NCI-H82 (cell line): ENCODE results near the gene COMTD1.

Experiments used
- DNase-seq: peaks from one replicate; lab custom pipeline; 2025; lab: John Stamatoyannopoulos, UW

COMTD1 gene

DNA sequence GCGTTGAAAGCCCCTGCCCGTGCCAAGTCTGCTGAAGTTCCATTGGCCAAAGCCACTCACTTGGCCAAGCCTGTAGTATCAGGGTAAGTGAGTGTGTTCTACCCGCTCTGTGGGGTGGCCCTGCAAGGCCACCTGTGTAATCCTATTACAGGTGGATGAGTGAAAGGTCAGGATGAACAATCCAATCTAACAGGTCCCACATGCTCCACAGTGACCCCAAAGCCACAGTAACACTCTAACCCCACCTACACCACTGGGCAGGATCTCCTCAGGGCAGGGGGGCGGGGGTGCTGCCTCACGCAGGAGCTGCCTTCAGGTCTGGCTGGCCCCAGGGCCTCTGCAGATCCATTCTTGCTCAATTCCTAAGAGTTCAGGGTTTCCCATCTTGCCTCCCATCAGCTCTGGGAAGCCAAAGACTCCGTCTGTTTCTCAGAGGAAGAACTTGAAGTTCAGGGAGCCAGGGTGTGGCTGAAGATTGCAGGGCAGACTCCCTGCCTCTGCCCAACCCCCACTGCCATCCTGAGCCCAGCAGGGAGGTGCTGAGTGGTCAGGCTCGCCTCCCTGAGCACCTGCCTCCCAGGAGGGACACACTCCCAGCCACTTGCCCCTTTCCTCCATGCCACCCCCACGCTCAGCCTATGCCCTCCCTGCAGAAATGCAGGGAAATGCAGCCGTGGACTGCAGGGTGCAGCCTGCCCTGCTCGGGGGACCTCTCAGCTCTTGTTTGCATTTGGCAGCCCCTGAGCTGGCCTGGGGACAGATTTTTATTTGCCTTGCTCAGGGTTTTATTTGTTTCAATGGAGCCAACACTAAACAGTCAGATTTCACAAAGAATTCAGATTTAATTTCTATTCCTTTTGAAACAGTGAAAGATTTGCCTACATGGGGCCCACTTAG is 9.8 kb upstream of the COMTD1 start:
- no peak for DNase-seq

- DNase-seq = no peak
Observed at GRCh38 chr10:75244487-75245353, 9.0 kb upstream of the COMTD1 start.

DNA sequence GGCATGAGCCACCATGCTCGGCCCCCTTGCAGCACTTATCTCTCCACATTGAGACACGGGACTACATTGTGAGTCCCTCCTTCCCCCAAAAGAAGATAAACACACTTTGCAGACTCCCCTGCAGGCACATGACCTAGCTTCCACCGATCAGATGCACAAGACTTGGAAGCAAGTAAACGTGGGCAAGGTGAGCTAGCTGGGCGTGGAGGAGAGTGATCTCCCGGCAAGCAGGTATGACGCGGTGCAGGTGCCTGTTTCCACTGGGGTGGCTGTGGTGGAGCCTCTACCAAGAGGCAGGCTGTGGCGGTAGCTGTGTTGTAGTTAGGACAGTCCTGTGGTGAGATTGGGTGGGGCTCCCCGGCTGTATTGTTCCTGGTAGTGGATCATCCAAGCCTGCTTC is 7.7 kb upstream of the COMTD1 start:
- no peak for DNase-seq

GRCh38 chr10:75240329-75241076 is 4.7 kb upstream of the COMTD1 start:
- no peak for DNase-seq

DNA sequence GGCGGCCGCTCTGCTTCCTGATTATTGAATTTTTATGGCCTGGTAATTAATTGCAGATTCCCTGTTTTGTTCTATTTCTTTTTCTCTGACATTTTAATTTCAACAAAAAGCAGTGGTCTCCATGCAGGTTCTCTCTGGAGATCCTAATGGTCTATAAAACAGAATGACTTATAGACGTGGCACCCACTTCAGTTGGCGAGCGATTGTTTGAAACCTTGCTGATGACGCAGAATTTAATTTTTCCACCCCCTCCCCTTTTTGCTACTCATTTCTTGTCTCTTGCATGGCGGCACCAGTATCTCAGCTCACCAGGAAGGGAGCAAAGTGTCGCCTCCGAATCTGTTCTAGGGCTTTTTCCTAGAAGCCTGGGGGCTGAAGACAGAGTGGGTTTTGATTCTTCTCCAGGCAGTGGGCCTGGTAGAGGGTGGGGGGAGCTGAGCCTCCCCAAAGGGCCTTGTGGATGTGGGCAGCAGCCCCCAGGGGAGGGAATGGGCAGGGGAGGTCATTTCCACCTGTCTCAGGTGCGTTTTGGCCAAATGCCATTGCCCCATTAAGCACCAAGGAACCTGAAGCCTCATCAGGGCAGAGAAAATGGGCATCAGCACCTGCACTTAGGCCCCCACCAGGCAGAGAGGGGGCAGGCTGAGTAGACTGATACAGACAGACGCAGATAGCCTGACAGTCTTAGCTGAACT is 3.5 kb upstream of the COMTD1 start:
- no peak for DNase-seq

DNA sequence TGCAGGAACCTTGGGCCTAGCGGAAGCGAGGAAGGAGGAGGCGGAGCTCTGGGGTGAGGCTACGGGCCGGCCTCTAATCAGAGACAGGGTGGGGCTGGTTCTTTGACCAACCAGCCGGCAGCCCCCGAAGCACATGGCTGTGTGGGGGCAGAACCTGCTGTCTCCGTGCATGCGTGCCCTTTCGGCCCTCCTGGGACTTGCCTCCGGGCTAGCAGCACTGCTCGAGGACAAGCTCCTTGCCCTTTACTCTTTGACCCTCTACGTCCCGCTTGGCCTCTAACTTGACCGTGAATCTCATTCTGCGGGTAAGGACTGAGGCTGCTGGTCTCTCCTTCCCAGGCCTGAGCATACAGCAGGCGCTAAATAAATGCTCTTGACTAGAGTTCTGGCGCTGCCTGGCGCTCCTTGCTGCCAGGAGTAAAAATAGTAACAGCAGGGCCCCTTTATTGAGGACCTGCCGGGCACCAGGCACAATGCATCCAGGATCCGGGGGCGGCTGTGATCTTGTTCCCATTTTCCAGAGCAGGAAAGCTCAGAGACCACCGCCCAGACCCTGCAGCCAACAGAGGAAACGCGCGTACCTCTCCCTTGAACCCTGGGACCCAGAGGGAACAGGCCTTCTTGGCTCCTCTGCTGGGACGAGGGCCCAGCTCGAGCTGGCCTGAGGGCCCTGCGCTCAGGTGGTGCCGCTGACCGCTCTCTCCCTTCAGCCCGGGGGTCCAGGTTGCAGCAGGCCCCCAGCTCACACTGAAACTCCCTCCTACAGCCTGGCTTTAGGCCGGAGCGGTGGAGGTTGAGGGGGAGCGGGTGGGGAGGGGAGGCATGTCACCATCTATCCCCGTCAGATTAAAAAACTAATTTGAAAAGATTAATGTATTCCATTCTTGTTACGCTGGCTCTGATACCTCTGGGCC is 2.7 kb upstream of the COMTD1 start:
- DNase-seq = peak; percentile 55

- DNase-seq = no peak
Observed at GRCh38 chr10:75236178-75236825, 545 bp upstream of the COMTD1 start.

DNA sequence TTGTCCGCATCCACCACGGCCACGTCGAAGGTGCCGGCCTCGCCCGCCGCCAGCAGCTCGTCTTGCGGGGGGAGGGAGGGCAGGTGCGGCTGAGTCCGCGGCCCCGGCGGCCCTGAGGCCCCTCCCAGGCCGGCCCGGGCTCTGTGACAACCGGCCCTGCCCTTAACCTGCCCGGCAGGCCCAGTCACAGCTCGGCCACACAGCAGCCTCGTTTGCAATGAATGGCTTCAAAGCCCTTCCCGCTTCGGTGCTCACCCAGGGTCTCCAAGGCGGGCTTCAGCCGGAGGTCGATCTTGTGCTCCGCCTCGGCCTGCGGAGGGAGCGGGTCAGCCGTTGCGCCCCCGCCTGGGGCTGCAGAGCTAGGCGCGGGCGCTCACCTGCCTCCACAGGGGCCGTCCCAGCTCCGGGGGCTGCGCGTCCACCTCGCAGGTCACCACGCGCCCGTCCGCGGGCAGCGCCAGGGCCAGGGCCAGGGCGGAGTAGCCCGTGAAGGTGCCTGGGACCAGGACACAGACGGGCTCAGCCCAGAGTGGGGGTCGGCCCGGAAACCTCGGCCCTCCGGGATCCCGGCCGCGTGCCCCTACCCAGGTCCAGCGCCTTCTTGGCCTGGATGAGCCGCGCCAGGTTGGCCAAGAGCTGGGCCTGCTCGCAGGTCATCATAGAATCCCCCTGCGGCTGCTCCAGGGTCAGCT is 928 bp downstream of the COMTD1 start:
- DNase-seq = peak; percentile 63

- peak; percentile 94 for DNase-seq
Observed at GRCh38 chr10:75234017-75234682, 1.6 kb downstream of the COMTD1 start.

DNA sequence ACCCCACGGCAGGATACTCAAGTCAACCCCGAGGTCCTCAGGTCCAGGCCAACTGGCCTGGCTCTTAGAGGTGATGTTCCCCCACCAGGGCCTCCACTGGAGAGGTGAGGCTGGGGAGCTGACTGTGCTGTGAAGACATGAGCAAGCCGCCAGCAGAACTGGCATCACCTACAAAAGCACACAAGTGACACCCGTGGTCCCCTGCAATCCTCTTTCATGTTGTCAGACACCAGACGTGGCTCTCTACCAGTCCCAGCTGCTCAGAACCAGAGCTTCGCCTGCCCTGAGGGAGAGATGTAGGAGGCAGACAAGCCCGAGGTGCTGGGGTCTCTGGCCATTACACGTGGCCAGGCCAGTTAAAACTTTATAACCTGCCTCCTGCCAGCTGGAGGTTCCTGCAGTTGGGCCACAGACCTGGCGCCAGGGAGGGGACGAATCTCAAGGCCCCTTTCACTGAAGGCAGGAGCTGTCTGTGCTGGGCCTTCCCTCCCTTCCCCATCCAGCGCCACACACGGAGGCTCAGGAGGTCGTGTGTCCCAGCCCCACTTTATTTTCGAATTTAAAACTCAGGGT is 2.2 kb downstream of the COMTD1 start:
- DNase-seq = peak; percentile 74

- no peak for DNase-seq
Observed at GRCh38 chr10:75231672-75232581, 3.8 kb downstream of the COMTD1 start.

DNA sequence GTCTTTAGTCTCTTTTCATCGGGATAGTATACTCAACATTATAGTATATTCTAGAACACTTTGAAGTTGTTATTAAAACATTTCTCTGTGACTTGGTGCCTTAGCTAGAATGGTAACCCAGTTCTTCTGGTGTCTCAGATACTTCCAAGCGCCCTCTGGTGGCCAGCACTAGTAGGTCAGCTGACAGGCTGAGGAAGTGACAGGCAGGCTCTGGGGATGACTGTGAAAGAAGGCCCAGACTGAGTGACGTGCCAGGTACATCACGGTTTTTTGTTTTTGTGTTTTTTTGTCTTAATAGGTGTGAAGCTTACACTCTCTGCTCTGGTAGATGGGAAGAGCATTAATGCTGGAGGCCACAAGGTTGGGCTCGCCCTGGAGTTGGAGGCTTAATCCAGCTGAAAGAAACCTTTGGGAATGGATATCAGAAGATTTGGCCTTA is 5.1 kb downstream of the COMTD1 start:
- DNase-seq = peak; percentile 89

- no peak for DNase-seq
Observed at GRCh38 chr10:75229971-75230370, 5.8 kb downstream of the COMTD1 start.

DNA sequence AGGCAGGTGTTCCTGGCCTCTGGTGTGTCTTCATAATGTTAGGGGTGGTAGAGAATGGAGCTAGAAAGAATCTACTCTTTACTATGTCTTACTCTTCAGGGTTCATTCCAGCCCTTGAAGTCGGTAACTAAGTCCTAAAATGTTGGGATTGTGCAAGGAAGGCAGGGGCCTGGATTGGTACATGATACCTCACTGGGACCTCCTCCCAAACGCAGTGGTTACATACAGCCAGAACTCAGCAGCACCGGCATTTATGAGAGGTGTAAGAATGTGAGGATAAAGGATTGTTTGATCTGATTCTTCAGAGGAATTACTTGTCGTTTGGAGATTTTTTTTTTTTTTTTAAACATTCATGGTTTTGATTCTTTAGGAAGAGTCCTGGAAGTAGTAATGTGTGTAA is 6.9 kb downstream of the COMTD1 start:
- no peak for DNase-seq

DNA sequence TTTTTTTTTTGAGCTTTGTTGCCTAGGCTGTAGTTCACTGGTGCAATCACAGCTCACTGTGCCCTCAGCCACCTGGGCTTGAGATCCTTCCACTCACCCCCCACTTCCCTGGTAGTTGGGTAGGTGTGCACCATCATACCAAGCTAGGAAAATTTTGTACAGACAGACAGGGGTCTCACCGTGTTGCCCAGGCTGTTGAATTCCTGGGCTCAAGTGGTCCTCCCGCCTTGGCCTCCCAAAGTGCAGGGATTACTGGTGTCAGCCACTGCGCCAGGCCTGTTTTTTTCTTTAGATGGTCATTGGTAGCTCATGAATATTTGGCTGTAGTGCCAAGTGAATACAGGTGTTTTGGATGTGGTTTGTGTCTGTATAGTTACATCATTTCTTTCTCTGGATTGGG is 7.5 kb downstream of the COMTD1 start:
- no peak for DNase-seq

GRCh38 chr10:75226656-75227055 is 9.1 kb downstream of the COMTD1 start:
- DNase-seq = no peak

GRCh38 chr10:75226095-75226494 is 9.7 kb downstream of the COMTD1 start:
- no peak for DNase-seq
